GM18520 (cell line): ENCODE measurements around the gene SMG6.

Source experiments
- ATAC-seq: cut with Tn5 transposase; IDR thresholded peaks from one replicate; pipeline ENCODE4 v1.9.1; 2021; ENCODE audit not compliant: unreplicated experiment

Gene SMG6

DNA sequence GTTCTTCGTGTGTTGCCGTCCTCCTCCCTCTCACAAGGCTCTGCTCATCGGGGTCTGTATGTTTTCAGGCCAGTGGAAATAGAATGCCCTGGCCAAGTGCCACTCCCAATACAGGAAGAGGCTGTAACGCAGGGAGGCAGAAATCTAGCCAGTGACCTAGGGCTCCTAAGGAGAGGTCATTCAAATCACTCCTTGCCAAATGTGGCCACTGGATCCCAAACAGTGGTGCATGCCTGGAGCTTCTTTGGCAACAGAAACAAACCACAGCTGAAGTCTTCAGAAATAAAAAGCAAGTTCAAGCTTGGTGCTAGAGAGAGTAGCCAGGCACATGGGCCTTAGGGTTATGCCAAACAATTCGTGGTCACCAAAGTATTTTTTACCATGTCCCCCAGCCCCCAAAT lies 66.1 kb downstream of the SMG6 start:
- no peak for ATAC-seq

GRCh38 chr17:2235792-2236366 lies 67.7 kb downstream of the SMG6 start:
- no peak for ATAC-seq

- no peak for ATAC-seq
These were observed 68.3 kb downstream of the SMG6 start for GRCh38 chr17:2235265-2235664.

GRCh38 chr17:2233441-2233947 lies 70.1 kb downstream of the SMG6 start:
- no peak for ATAC-seq

DNA sequence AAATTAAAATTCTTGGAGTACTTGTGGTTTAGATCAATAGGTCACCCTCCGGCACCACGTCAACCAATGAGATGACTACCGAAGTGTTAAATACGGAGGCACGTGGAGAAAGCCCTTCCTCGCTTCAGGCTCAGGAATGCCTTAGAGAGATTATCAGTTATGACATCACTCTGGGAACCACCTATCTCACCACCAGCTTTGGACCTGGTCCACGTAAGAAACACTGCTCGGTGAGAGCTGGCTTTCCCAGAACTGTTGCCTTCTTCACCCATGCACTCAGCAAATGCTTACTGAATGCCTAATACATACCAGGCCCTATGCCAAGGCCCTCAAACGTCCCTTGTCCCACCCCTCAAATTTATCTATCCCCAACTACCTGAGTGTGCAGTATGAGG lies 71.3 kb downstream of the SMG6 start:
- no peak for ATAC-seq

GRCh38 chr17:2230877-2231276 lies 72.7 kb downstream of the SMG6 start:
- no peak for ATAC-seq

DNA sequence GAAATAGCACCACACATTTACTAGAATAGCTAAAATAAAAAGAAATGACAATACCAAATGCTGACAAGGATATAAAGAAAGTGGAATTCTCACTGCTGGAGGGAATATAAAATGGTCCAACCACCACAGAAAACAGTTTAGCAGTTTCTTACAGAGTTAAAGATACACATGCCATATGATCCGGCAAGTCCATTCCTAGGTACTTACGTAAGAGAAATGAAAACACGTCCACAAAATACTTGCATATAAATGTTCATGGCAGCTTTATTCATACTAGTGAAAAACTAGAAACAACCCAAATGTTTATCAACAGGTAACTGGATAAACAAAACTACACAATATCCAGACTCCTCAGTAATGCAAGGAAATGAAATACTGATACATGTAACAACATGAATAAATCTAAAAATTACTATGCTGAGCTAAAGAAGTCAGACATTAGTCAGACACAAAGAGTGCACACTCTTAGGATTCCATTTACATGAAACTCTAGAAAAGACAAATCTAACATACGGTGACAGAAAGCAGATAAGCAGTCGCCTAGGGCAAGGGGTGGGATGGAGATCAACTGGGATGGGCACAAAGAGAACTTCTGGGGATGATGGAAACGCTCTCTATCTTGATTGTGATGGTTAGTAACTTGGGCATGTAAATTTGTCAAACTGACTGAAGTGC lies 76.4 kb downstream of the SMG6 start:
- no peak for ATAC-seq

DNA sequence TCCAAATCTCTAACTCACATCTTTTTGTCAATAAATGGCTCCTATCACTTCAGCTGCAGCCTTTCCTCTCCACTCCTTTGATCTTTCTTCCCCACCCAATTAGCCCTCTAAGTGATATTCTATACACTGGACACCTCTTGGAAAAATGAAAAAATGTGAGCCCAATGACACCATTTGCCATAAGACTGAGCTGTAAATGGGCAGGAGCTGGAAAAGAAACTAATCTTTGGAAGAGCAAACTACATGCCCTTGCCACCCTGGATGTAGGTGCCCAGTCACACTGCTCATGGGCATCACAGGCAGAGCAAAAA lies 80.0 kb downstream of the SMG6 start:
- no peak for ATAC-seq

- peak; percentile 73 for ATAC-seq
These were observed 80.5 kb downstream of the SMG6 start for GRCh38 chr17:2222901-2223616.

- no peak for ATAC-seq
These were observed 81.3 kb downstream of the SMG6 start for GRCh38 chr17:2222301-2222700.

- ATAC-seq, result no peak
These were observed 85.2 kb downstream of the SMG6 start for GRCh38 chr17:2218426-2218825.

DNA sequence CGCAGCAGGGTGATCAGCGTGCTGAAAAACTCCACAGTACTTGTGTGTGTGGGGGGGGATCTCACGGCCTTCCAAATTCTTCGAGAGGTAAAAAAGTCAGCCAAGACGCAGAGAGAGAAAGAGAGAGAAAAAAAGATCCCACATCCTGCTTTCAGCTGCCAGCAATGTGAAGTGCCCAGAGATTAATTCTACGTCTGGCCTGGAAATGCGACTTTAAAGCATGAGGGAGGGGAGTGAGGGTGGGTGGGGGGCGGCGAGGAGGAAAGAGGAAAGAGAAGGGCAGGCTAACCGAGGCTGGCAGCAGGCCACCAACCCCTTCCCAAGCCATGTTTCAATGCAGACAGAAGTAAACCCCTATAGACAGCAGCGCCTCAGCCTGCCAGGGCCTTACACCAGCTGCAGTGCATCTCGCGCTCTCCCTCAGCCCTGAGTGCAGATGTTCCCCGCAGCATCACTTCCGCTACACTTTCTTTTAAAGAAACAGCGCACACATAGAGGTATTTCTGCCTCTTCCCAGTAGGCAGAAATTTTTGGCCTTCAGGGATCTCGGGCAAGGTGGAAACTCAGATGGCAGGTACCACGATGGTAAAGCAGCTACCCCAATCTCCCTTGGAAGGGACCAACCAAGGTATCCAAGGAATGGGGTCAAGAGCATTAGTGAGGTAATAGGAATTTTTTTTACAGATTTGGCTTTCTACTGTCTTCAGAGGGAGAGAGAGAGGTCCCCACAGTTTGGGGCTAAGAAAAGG lies 87.8 kb downstream of the SMG6 start:
- ATAC-seq, result peak; percentile 81

- ATAC-seq, result no peak
These were observed 88.5 kb downstream of the SMG6 start for GRCh38 chr17:2214929-2215615.

- ATAC-seq, result no peak
These were observed 89.3 kb downstream of the SMG6 start for GRCh38 chr17:2214047-2214928.

DNA sequence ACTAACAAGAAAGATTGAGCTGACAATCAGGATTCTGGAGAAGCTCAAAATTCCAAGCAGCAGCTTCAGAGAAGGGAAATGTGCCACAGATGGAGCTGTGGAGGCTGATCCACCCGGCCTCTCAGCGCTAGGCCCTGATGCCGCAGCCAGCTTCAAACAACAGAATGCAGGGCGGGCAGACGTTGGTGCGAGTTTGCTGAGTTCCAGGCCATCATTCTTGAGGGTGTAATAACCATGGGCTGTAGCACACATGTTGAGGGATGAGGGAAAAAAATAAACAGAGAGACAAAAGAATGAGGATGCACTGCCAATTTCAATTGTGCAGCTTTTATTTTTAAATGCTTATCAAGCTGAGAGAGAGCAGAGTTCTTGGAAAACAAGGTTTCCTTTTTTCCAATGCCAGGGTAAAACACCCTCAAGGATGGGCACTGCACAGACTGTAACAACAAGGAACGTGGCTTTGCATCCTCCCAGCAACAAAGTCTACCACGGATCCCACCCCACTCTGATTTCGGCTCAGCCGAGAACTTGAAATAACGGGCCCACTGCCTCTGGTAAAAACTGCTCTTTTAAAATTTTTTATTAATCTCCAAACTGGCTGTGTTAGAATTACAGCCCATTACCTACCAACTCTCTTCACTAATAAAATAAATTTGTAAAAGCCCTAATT lies 90.2 kb downstream of the SMG6 start:
- no peak for ATAC-seq

DNA sequence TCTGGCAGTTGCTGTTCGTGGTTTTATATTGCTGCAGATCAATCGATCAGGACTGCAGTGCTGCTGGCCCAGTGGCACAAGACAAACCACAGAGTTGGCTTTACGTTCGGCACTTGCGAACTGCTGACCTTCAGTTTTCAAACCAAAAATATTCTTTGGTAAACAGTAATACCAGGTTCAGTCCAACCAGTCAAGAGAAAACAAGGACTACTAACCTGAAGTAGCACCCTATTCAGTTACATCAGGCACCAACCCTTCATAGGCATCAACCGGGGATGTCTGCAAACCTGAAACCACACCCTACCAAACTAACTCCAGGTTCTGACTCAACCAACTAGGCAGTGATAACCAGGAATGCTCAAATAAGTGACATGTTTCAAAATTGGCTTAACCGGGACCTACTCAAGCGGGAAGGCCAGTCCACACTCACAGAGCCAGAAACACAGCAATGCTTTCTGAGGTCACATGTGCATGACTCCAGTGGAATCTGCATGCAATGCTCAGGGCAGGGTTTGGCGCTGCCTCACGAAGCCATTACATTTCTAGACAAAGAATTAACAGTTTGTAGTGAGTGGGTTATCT lies 91.1 kb downstream of the SMG6 start:
- ATAC-seq, result no peak

DNA sequence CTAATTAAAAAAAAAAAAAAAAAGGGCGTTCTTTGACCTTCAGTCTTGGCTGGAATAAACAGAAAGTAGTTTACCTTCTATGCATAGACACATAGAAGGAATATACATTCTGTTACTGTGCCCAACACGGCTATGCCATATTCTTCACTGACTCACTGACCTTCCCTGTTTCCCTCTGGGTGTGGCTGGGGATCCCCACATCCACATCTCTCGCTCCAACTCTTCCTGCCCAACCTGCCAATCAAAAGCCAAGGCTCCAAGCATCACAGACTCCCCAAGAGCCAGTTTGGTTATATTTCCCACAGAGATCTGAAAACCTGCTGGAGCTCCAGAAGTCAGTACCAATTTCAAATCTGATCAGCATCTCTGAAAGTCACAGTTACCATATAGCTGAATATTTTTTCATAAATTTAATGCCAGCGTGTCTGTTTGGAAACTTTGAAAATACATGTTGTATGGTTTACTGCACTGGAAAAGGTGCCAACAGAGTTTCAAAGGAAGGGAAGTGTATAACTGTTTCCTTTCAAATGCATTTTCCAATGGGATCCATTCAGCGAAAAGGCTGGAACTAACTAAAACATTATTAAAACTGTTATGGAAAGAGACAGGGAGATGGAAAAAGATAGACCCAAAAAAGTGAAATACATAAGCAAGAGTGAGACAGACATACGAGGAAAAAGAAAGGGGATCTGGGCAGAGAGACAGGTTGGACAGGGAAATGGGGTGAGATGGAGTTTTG lies 91.8 kb downstream of the SMG6 start:
- no peak for ATAC-seq

DNA sequence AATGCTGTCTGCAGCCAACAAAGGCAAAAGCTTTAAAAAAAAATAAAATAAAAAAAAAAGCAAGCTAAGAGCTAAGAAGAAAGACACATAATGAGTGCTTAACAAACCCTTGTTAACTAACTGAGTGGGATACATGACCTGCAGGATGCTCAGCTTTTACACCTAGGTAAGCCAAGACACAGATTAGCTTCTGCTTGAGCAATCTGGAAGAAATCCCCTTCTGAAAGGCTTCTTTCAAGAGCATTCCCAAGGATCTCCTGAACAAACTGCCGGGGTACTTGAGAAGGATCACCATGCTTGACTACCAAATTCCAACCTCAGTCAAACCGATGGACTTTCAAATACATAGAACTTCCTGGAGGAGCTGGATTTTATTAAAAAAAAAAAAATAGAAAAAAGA lies 92.9 kb downstream of the SMG6 start:
- no peak for ATAC-seq
